ENCODE data around the gene PIP5K1C.

Gene PIP5K1C

GRCh38 chr19:3680939-3681338 lies 19.3 kb downstream of the PIP5K1C start:
- TF ChIP-seq, protein P1, sequence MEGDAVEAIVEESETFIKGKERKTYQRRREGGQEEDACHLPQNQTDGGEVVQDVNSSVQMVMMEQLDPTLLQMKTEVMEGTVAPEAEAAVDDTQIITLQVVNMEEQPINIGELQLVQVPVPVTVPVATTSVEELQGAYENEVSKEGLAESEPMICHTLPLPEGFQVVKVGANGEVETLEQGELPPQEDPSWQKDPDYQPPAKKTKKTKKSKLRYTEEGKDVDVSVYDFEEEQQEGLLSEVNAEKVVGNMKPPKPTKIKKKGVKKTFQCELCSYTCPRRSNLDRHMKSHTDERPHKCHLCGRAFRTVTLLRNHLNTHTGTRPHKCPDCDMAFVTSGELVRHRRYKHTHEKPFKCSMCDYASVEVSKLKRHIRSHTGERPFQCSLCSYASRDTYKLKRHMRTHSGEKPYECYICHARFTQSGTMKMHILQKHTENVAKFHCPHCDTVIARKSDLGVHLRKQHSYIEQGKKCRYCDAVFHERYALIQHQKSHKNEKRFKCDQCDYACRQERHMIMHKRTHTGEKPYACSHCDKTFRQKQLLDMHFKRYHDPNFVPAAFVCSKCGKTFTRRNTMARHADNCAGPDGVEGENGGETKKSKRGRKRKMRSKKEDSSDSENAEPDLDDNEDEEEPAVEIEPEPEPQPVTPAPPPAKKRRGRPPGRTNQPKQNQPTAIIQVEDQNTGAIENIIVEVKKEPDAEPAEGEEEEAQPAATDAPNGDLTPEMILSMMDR (IDR thresholded peaks at IDR 0.05; ENCODE audit: insufficient read depth, low read length, poor library complexity, severe bottlenecking): no peak
- no peaks in the 10 kb centered on the region for H3K27me3 ChIP-seq (replicated peaks; ENCODE audit: control insufficient read depth, insufficient read depth, low read length)
- no peak overlapping the region for H3K4me3 ChIP-seq (replicated peaks; ENCODE audit: low read depth, low read length)
- no peak for DNase-seq (ENCODE audit: extremely low read depth, insufficient read length)
- H3K36me3 ChIP-seq (ENCODE audit: control insufficient read depth, insufficient read depth, low read length): peaks cover 1% of the 10 kb centered on the region; the same call in 1 of the 2 replicates

DNA sequence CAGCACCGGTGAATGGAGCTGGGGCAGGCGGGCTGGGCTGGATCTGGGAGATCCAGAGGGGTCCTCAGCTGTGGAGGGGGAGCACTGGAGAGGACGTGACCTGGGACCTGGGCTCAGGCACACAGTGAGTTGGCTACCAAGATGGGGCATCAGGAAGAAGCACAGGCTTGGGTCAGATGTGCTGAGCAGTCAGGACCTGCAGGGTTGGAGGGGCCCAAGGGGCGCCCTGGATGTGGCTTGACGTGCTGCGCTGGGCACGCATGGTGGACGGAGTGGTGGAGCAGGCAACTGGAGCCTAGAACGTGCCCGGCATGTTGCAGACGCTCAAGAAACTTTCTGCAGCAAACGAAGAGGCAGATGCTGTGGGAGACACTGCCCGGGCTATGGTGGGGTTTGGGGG lies 20.7 kb downstream of the PIP5K1C start:
- no peak for DNase-seq (ENCODE audit: extremely low read depth, insufficient read length)
- H3K36me3 ChIP-seq (ENCODE audit: control insufficient read depth, insufficient read depth, low read length): peaks cover 1% of the 10 kb centered on the region; the same call in 1 of the 2 replicates
- no peak overlapping the region for H3K4me3 ChIP-seq (replicated peaks; ENCODE audit: low read depth, low read length)
- TF ChIP-seq, protein P1 (IDR thresholded peaks at IDR 0.05; ENCODE audit: insufficient read depth, low read length, poor library complexity, severe bottlenecking): no peak
- H3K27me3 ChIP-seq (replicated peaks; ENCODE audit: control insufficient read depth, insufficient read depth, low read length): no peaks in the 10 kb centered on the region

DNA sequence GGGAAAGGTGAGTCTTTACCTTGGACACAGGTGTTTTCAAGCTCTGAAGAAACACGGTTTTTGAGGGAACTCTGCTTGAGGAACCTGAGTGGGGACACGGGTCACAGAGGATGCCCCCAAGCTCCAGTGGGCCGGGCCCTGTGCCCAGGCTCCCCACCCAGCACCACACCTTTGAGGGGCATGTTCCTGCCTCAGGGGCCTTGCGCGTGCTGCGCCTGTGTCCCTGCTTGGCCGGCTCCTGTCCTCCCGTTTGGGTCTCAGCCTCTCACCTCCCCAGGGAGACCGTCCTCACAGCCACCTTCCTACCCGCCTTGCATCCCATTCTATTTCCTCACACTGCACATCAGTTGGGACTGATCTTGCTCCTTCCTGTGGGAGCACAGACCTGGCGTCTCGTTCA lies 21.1 kb downstream of the PIP5K1C start:
- Histone ChIP-seq H3K27me3 (replicated peaks; ENCODE audit: control insufficient read depth, insufficient read depth, low read length) (no peaks in the 10 kb centered on the region), H3K36me3 (ENCODE audit: control insufficient read depth, insufficient read depth, low read length) (no peaks in the 10 kb centered on the region; the same call in 1 of the 2 replicates), H3K4me3 (replicated peaks; ENCODE audit: low read depth, low read length) (no peak overlapping the region)
- TF ChIP-seq, protein P1 (IDR thresholded peaks at IDR 0.05; ENCODE audit: insufficient read depth, low read length, poor library complexity, severe bottlenecking): no peak
- no peak for DNase-seq (ENCODE audit: extremely low read depth, insufficient read length)

GRCh38 chr19:3678188-3678587 lies 22.1 kb downstream of the PIP5K1C start:
- DNase-seq (ENCODE audit: extremely low read depth, insufficient read length): no peak
- Histone ChIP-seq H3K36me3 (ENCODE audit: control insufficient read depth, insufficient read depth, low read length) (no peaks in the 10 kb centered on the region; the same call in 1 of the 2 replicates), H3K4me3 (replicated peaks; ENCODE audit: low read depth, low read length) (no peak overlapping the region), H3K27me3 (replicated peaks; ENCODE audit: control insufficient read depth, insufficient read depth, low read length) (no peaks in the 10 kb centered on the region)
- TF ChIP-seq, protein P1 (IDR thresholded peaks at IDR 0.05; ENCODE audit: insufficient read depth, low read length, poor library complexity, severe bottlenecking): no peak

- Histone ChIP-seq H3K27me3 (replicated peaks; ENCODE audit: control insufficient read depth, insufficient read depth, low read length) (no peaks in the 10 kb centered on the region), H3K36me3 (ENCODE audit: control insufficient read depth, insufficient read depth, low read length) (no peaks in the 10 kb centered on the region; the same call in 1 of the 2 replicates), H3K4me3 (replicated peaks; ENCODE audit: low read depth, low read length) (no peak overlapping the region)
- TF ChIP-seq, protein P1 (IDR thresholded peaks at IDR 0.05; ENCODE audit: insufficient read depth, low read length, poor library complexity, severe bottlenecking): no peak
- DNase-seq (ENCODE audit: extremely low read depth, insufficient read length): no peak
These were observed 25.3 kb downstream of the PIP5K1C start for GRCh38 chr19:3674784-3675543.

Data from GM06990 (cell line).